ENCODE results near the gene MSRB3.

The MSRB3 gene

GRCh38 chr12:65327207-65328076 lies 49.0 kb downstream of the MSRB3 start:
- DNase-seq = no peak

GRCh38 chr12:65329721-65330120 lies 51.2 kb downstream of the MSRB3 start:
- DNase-seq = no peak

GRCh38 chr12:65330331-65330730 lies 51.8 kb downstream of the MSRB3 start:
- DNase-seq = no peak

GRCh38 chr12:65331456-65331855 lies 53.0 kb downstream of the MSRB3 start:
- no peak for DNase-seq

- DNase-seq = no peak
These were observed 55.2 kb downstream of the MSRB3 start for GRCh38 chr12:65333649-65334048.

- no peak for DNase-seq
These were observed 56.0 kb downstream of the MSRB3 start for GRCh38 chr12:65334521-65334920.

- DNase-seq = no peak
These were observed 56.7 kb downstream of the MSRB3 start for GRCh38 chr12:65335021-65335714.

GRCh38 chr12:65335981-65336380 lies 57.5 kb downstream of the MSRB3 start:
- DNase-seq = no peak

GRCh38 chr12:65339161-65339560 lies 60.7 kb downstream of the MSRB3 start:
- DNase-seq = no peak

- DNase-seq = no peak
These were observed 64.7 kb downstream of the MSRB3 start for GRCh38 chr12:65343230-65343629.

GRCh38 chr12:65343801-65344200 lies 65.3 kb downstream of the MSRB3 start:
- no peak for DNase-seq

GRCh38 chr12:65355461-65355860 lies 77.0 kb downstream of the MSRB3 start:
- no peak for DNase-seq

GRCh38 chr12:65362234-65363031 lies 84.0 kb downstream of the MSRB3 start:
- no peak for DNase-seq

- no peak for DNase-seq
These were observed 85.6 kb downstream of the MSRB3 start for GRCh38 chr12:65364046-65364445.

- no peak for DNase-seq
These were observed 88.9 kb downstream of the MSRB3 start for GRCh38 chr12:65367396-65367795.

GRCh38 chr12:65368055-65368454 lies 89.6 kb downstream of the MSRB3 start:
- no peak for DNase-seq

- no peak for DNase-seq
These were observed 94.1 kb downstream of the MSRB3 start for GRCh38 chr12:65372574-65372973.

GRCh38 chr12:65384240-65384639 lies 105.8 kb downstream of the MSRB3 start:
- DNase-seq = no peak

- DNase-seq = no peak
These were observed 108.9 kb downstream of the MSRB3 start for GRCh38 chr12:65387396-65387795.

- DNase-seq = no peak
These were observed 111.0 kb downstream of the MSRB3 start for GRCh38 chr12:65389436-65389835.

GRCh38 chr12:65391711-65392110 lies 113.2 kb downstream of the MSRB3 start:
- DNase-seq = no peak

GRCh38 chr12:65392491-65392890 lies 114.0 kb downstream of the MSRB3 start:
- no peak for DNase-seq

GRCh38 chr12:65403188-65403587 lies 124.7 kb downstream of the MSRB3 start:
- no peak for DNase-seq

Measured in 8988T (cell line).